H1 (cell line): ENCODE measurements around the gene RAPGEF6. TPM values are rescaled to one million over a fixed set of nuclear protein-coding genes. Genes with fewer than 3 reads are reported as not detected.

ENCODE experiments used
- CTCF ChIA-PET: fragments of 300-600 bp; sonication (Branson Sonifier 250); formaldehyde crosslinking; loops from one replicate; lab custom pipeline; 2021; ENCODE audit not compliant: partially characterized antibody; lab: Charles Lee
- POLR2A ChIA-PET: fragments of 300-600 bp; sonication (Branson Sonifier 250); formaldehyde crosslinking; loops from one replicate; lab custom pipeline; 2021; ENCODE audit warnings: inconsistent platforms; ENCODE audit not compliant: partially characterized antibody; lab: Charles Lee
- DNase-seq, 2 experiments: peaks; one replicate each; pipeline versions ENCODE4 v3.0.0 to v3.0.0-alpha.2; 2010 to 2022; ENCODE audit warnings: low spot score in 2 of 2, low read depth in 1 of 2, mixed read lengths in 1 of 2
- FAIRE-seq: peaks from 2 replicates; lab custom pipeline; 2011; peaks lifted over from hg19 to GRCh38; lab: Jason Lieb, UNC
- H2AFZ ChIP-seq: 2 replicates; pipeline ENCODE4 v1.8.1; 2012; ENCODE audit warnings: low read length, inconsistent platforms
- H2AK5ac ChIP-seq: 2 replicates; pipeline ENCODE4 v1.6.1; 2013; ENCODE audit warnings: low read depth, low read length
- H2BK120ac ChIP-seq: replicated peaks from 2 replicates; pipeline ENCODE3; 2013; ENCODE audit warnings: low read depth, low read length, inconsistent platforms
- H2BK12ac ChIP-seq: 2 replicates; pipeline ENCODE4 v1.6.1; 2013; ENCODE audit warnings: low read depth, low read length
- H2BK15ac ChIP-seq: 2 replicates; pipeline ENCODE4 v1.6.1; 2013; ENCODE audit warnings: low read length
- H2BK20ac ChIP-seq: 2 replicates; pipeline ENCODE4 v1.6.1; 2013; ENCODE audit warnings: low read length
- H2BK5ac ChIP-seq: 2 replicates; pipeline ENCODE4 v1.6.1; 2013; ENCODE audit warnings: low read depth, low read length
- H3K14ac ChIP-seq: 2 replicates; pipeline ENCODE4 v1.6.1; 2013; ENCODE audit warnings: inconsistent platforms; ENCODE audit not compliant: insufficient read length
- H3K18ac ChIP-seq: 2 replicates; pipeline ENCODE4 v1.6.1; 2013; ENCODE audit warnings: low read length; ENCODE audit errors: extremely low read depth
- H3K23ac ChIP-seq: 2 replicates; pipeline ENCODE4 v1.6.1; 2013; ENCODE audit warnings: inconsistent platforms; ENCODE audit not compliant: insufficient read length
- H3K23me2 ChIP-seq: 2 replicates; pipeline ENCODE4 v1.6.1; 2013; ENCODE audit warnings: low read depth, low read length
- H3K27ac ChIP-seq: 2 replicates; pipeline ENCODE4 v1.6.1; 2011; ENCODE audit warnings: low read depth, low read length, inconsistent platforms
- H3K27me3 ChIP-seq, 4 experiments: replicated peaks in 1 of 4; 1 replicate in 1 of 4; 2 replicates in 3 of 4; pipeline versions ENCODE4 v1.6.1 to v1.8.1; 2011 to 2013; ENCODE audit warnings: low read length in 3 of 4, mild to moderate bottlenecking in 3 of 4, inconsistent platforms in 2 of 4, mixed read lengths in 2 of 4, moderate library complexity in 1 of 4; ENCODE audit not compliant: control insufficient read depth in 3 of 4, insufficient read depth in 3 of 4; ENCODE audit errors: extremely low read depth in 1 of 4
- H3K36me3 ChIP-seq, 4 experiments: 2 replicates each; pipeline versions ENCODE4 v1.6.1 to v1.8.1; 2011 to 2013; ENCODE audit warnings: mild to moderate bottlenecking in 4 of 4, low read length in 3 of 4, moderate library complexity in 2 of 4, control low read depth in 1 of 4, inconsistent platforms in 1 of 4; ENCODE audit not compliant: insufficient read depth in 4 of 4, control insufficient read depth in 2 of 4
- H3K4ac ChIP-seq: replicated peaks from 2 replicates; pipeline ENCODE3; 2013; ENCODE audit warnings: low read length, low read depth, mixed read lengths, inconsistent platforms; ENCODE audit not compliant: insufficient read length
- H3K4me1 ChIP-seq, 4 experiments: replicated peaks in 1 of 4; 1 replicate in 1 of 4; 2 replicates in 3 of 4; pipeline versions ENCODE4 v1.6.1 to v1.8.1; 2011 to 2013; ENCODE audit warnings: low read length in 3 of 4, inconsistent platforms in 2 of 4, mixed read lengths in 1 of 4; ENCODE audit not compliant: insufficient read depth in 4 of 4, control insufficient read depth in 3 of 4
- H3K4me2 ChIP-seq, 2 experiments: 2 replicates each; pipeline versions ENCODE4 v1.6.1 to v1.8.1; 2011 to 2013; ENCODE audit warnings: low read depth in 2 of 2, low read length in 2 of 2, control low read depth in 1 of 2, inconsistent platforms in 1 of 2, mild to moderate bottlenecking in 1 of 2; ENCODE audit not compliant: insufficient read depth in 1 of 2
- H3K4me3 ChIP-seq, 4 experiments: fragments of 200-600, 300-600 bp in 1 of 4; sonication (generic), shearing (Covaris generic), sonication (Bioruptor Twin) in 1 of 4; 2 replicates each; pipeline versions ENCODE4 v1.5.1 to v1.8.1; 2011 to 2016; ENCODE audit warnings: low read length in 4 of 4, low read depth in 3 of 4, control low read depth in 2 of 4, inconsistent platforms in 2 of 4, mild to moderate bottlenecking in 2 of 4, mixed read lengths in 1 of 4, moderate library complexity in 1 of 4; ENCODE audit not compliant: insufficient read depth in 2 of 4; ENCODE audit errors: extremely low read depth in 1 of 4
- H3K56ac ChIP-seq: replicated peaks from 2 replicates; pipeline ENCODE3; 2013; ENCODE audit warnings: low read depth, mild to moderate bottlenecking, mixed read lengths, low read length, inconsistent platforms; ENCODE audit not compliant: insufficient read length
- H3K79me1 ChIP-seq: 2 replicates; pipeline ENCODE4 v1.6.1; 2013; ENCODE audit warnings: low read depth, low read length, control low read depth
- H3K79me2 ChIP-seq, 2 experiments: 2 replicates each; pipeline versions ENCODE4 v1.6.1 to v1.8.1; 2012 to 2013; ENCODE audit warnings: low read length in 2 of 2, mild to moderate bottlenecking in 2 of 2, inconsistent platforms in 1 of 2; ENCODE audit not compliant: insufficient read depth in 2 of 2, control insufficient read depth in 1 of 2
- H3K9ac ChIP-seq, 4 experiments: replicated peaks in 1 of 4; 1 replicate in 1 of 4; 2 replicates in 3 of 4; pipeline versions ENCODE4 v1.6.1 to v1.8.1; 2011 to 2013; ENCODE audit warnings: low read depth in 3 of 4, low read length in 3 of 4, control low read depth in 2 of 4, mild to moderate bottlenecking in 2 of 4, moderate library complexity in 2 of 4, inconsistent platforms in 1 of 4; ENCODE audit errors: extremely low read depth in 1 of 4
- H3K9me3 ChIP-seq, 2 experiments: 2 replicates each; pipeline versions ENCODE4 v1.6.1 to v1.8.1; 2012 to 2013; ENCODE audit warnings: mild to moderate bottlenecking in 2 of 2, moderate library complexity in 2 of 2, control low read depth in 1 of 2, inconsistent platforms in 1 of 2, low read depth in 1 of 2, low read length in 1 of 2, mixed read lengths in 1 of 2; ENCODE audit not compliant: insufficient read depth in 2 of 2
- H4K20me1 ChIP-seq, 2 experiments: replicated peaks in 1 of 2; 2 replicates each; pipeline versions ENCODE3 to v1.8.1; 2011 to 2013; ENCODE audit warnings: inconsistent platforms in 2 of 2, low read length in 2 of 2, mild to moderate bottlenecking in 1 of 2; ENCODE audit not compliant: insufficient read depth in 2 of 2, control insufficient read depth in 1 of 2
- H4K5ac ChIP-seq: 2 replicates; pipeline ENCODE4 v1.6.1; 2013; ENCODE audit warnings: low read length, low read depth, mixed read lengths, inconsistent platforms; ENCODE audit not compliant: insufficient read length
- H4K8ac ChIP-seq: 2 replicates; pipeline ENCODE4 v1.8.0; 2013; ENCODE audit warnings: mild to moderate bottlenecking, moderate library complexity, low read length, inconsistent platforms; ENCODE audit not compliant: insufficient read depth; ENCODE audit errors: extremely low read depth
- H4K91ac ChIP-seq: replicated peaks from 2 replicates; pipeline ENCODE3; 2013; ENCODE audit warnings: low read length, mixed read lengths, inconsistent platforms; ENCODE audit not compliant: insufficient read length
- BACH1 ChIP-seq: IDR thresholded peaks from 2 replicates; pipeline ENCODE4 v1.6.1; 2012; ENCODE audit warnings: low read length, improper control_type of control experiment
- HDAC2 ChIP-seq, 2 experiments: fragments of 300-600 bp in 1 of 2; sonication (generic) in 1 of 2; IDR thresholded peaks; 2 replicates each; pipeline ENCODE4 v1.6.1; 2011 to 2012; ENCODE audit warnings: low read depth in 2 of 2, low read length in 2 of 2, mild to moderate bottlenecking in 2 of 2, moderate library complexity in 2 of 2, borderline replicate concordance in 1 of 2, inconsistent platforms in 1 of 2
- WGBS, 2 experiments: shearing (Covaris generic) in 1 of 2; methylation state at CpG; one replicate each; pipeline versions ENCODE4 v1.1.6 to v1.1.7; 2013 to 2015; ENCODE audit warnings: low lambda C conversion rate in 2 of 2, mixed read lengths in 2 of 2, inconsistent platforms in 1 of 2, low coverage in 1 of 2, missing lambda C conversion rate in 1 of 2; ENCODE audit not compliant: insufficient replicate concordance in 2 of 2, insufficient coverage in 1 of 2, insufficient read length in 1 of 2; ENCODE audit errors: extremely low coverage in 1 of 2, missing lambda C conversion rate in 1 of 2; 5-methylcytosine and 5-hydroxymethylcytosine counted together
- polyA plus RNA-seq, 7 experiments: library from polyadenylated mRNA; depleted of rRNA in 3 of 7; stranded (reverse) in 5 of 7; unstranded in 2 of 7; fragments of >200 nt in 5 of 7; fragments of 200-250 nt in 2 of 7; gene quantifications; 1 replicate in 5 of 7; 2 replicates in 1 of 7; 4 replicates in 1 of 7; pipeline versions ENCODE4 v1.2.1 to v1.2.3, GENCODE V29; 2011 to 2013; ENCODE audit warnings: missing spikeins in 2 of 7, mixed read lengths in 2 of 7
- total RNA-seq: library from RNA; stranded (reverse); fragmentation: NEBNext Ultra II Directional; extraction: Animal tissue kit (Norgen Biotek cat#: 25700); gene quantifications from 2 replicates; pipeline ENCODE4 v1.2.1, GENCODE V29; 2021

The RAPGEF6 gene
- total and polyA plus RNA-seq, 2 of the 8 experiments (the other 6 are each of a cell fraction or from before 2014, with no cell fraction given), result 4.8 to 20.0 TPM

GRCh38 chr5:131481569-131481968 is 153.5 kb downstream of the RAPGEF6 start:
- Histone ChIP-seq H3K14ac (no peak overlapping the region), H3K23ac (no peak overlapping the region), H2BK5ac (no peak overlapping the region), H3K23me2 (no peaks in the 10 kb centered on the region), H2BK120ac (no peak overlapping the region), H3K56ac (no peak overlapping the region), H3K79me1 (no peaks in the 10 kb centered on the region), H3K79me2 (no peaks in the 10 kb centered on the region), H4K91ac (no peak overlapping the region), H2BK15ac (no peak overlapping the region), H2AK5ac (no peak overlapping the region), H3K4ac (no peak overlapping the region)
- POLR2A ChIA-PET, result no interaction called here
- FAIRE-seq, result no peak
- TF ChIP-seq HDAC2 (IDR thresholded peaks at IDR 0.05; ENCODE audit: borderline replicate concordance in 1 of 2, low read depth in 2 of 2, low read length in 2 of 2), result no peak
- TF ChIP-seq BACH1, result peak; percentile 49
- TF ChIP-seq, all 59 proteins: peak for 1
- Histone ChIP-seq H3K18ac (no peak overlapping the region), H2BK20ac (no peak overlapping the region), H3K4me1 (no peaks in the 10 kb centered on the region), H2BK12ac (no peak overlapping the region), H4K5ac (no peak overlapping the region), H4K8ac (no peak overlapping the region), H3K36me3 (peaks cover 0 to 12% (median 0%) of the 10 kb centered on the region in 4 experiments; a peak in 2 of 8 replicates), H2AFZ (no peak overlapping the region), H3K27ac (no peak overlapping the region), H3K27me3 (no peaks in the 10 kb centered on the region), H3K4me2 (no peak overlapping the region), H4K20me1 (no peaks in the 10 kb centered on the region), H3K4me3 (no peak overlapping the region), H3K9me3 (no peaks in the 10 kb centered on the region), H3K9ac (no peak overlapping the region)
- DNase-seq, result no peak
- WGBS, 2 experiments, result 88% methylated on average over 1 of the region's 1 CpG; no CpG with 5 or more reads in 1 of the 2 experiments
- CTCF ChIA-PET, result no interaction called here
